Activated CD8-positive, alpha-beta memory T cell treated with anti-CD3 and anti-CD28 coated beads for 48 hours (primary cell): Measurements from ENCODE around the gene ATXN2.
"Not testable (repeated sequence)": the region's sequence is repeated elsewhere in the genome, so short reads cannot be mapped to it uniquely, and the experiment has no call there.

Experiments
- DNase-seq, 3 experiments: peaks; one replicate each; pipeline ENCODE4 v3.0.0-alpha.2; 2020; ENCODE audit warnings: low read depth in 2 of 3, low spot score in 2 of 3

The ATXN2 gene

GRCh38 chr12:111574797-111575443 lies 24.2 kb downstream of the ATXN2 start:
- DNase-seq: no peak

- DNase-seq: no peak
Measured at GRCh38 chr12:111573476-111573875, 25.6 kb downstream of the ATXN2 start.

- DNase-seq: no peak
Measured at GRCh38 chr12:111570084-111570961, 28.8 kb downstream of the ATXN2 start.

GRCh38 chr12:111569363-111570083 lies 29.6 kb downstream of the ATXN2 start:
- DNase-seq: no peak

- DNase-seq: not testable (repeated sequence)
Measured at GRCh38 chr12:111560844-111561243, 38.3 kb downstream of the ATXN2 start.

GRCh38 chr12:111558107-111558376 lies 41.1 kb downstream of the ATXN2 start:
- DNase-seq: no peak

- no peak for DNase-seq
Measured at GRCh38 chr12:111557271-111558106, 41.6 kb downstream of the ATXN2 start.

- no peak for DNase-seq
Measured at GRCh38 chr12:111556676-111557075, 42.4 kb downstream of the ATXN2 start.

- DNase-seq: not testable (repeated sequence)
Measured at GRCh38 chr12:111555313-111555712, 43.8 kb downstream of the ATXN2 start.

GRCh38 chr12:111546758-111547383 lies 52.2 kb downstream of the ATXN2 start:
- peak in 1 of 3 experiments; percentile 7 for DNase-seq

GRCh38 chr12:111546171-111546570 lies 52.9 kb downstream of the ATXN2 start:
- no peak for DNase-seq

GRCh38 chr12:111544032-111544431 lies 55.1 kb downstream of the ATXN2 start:
- DNase-seq: no peak

GRCh38 chr12:111532751-111533150 lies 66.4 kb downstream of the ATXN2 start:
- no peak for DNase-seq

GRCh38 chr12:111529424-111530368 lies 69.4 kb downstream of the ATXN2 start:
- peak in 2 of 3 experiments; percentile 9 to 17 for DNase-seq

- no peak for DNase-seq
Measured at GRCh38 chr12:111523587-111524167, 75.4 kb downstream of the ATXN2 start.

GRCh38 chr12:111521801-111522200 lies 77.3 kb downstream of the ATXN2 start:
- DNase-seq: no peak

- DNase-seq: no peak
Measured at GRCh38 chr12:111519937-111520336, 79.2 kb downstream of the ATXN2 start.

GRCh38 chr12:111519083-111519482 lies 80.0 kb downstream of the ATXN2 start:
- no peak for DNase-seq

- DNase-seq: not testable (repeated sequence)
Measured at GRCh38 chr12:111507719-111508118, 91.4 kb downstream of the ATXN2 start.
